Measurements from ENCODE around the gene TENM3.
A peak's percentile ranks its signal among the peaks of the same experiment; 100 is the strongest.

The TENM3 gene

GRCh38 chr4:182415116-182415515 is 171.9 kb downstream of the TENM3 start:
- no peak for DNase-seq

GRCh38 chr4:182416067-182416466 is 172.9 kb downstream of the TENM3 start:
- DNase-seq, result no peak

GRCh38 chr4:182418054-182418734 is 175.0 kb downstream of the TENM3 start:
- no peak for DNase-seq

GRCh38 chr4:182420189-182420588 is 177.0 kb downstream of the TENM3 start:
- no peak for DNase-seq

GRCh38 chr4:182421753-182422152 is 178.6 kb downstream of the TENM3 start:
- no peak for DNase-seq

DNA sequence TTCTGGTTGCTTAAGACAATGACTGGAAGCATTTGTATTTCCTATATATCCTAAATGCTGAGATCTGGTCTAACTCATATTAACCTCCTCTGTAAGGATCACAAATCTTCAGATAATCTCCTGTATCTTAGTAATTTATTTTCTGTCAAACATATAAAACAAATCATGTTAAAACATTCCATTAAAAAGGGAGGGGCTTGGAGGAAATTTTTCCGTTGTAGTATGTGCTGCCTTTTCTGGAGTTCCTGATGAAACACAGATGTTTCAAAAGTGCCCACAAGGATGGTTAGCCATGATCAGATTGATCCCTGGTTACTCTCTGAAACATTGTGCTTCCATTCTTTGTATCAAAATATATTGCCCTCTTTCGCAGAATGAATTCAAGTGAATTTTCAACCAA is 182.1 kb downstream of the TENM3 start:
- DNase-seq, result no peak

DNA sequence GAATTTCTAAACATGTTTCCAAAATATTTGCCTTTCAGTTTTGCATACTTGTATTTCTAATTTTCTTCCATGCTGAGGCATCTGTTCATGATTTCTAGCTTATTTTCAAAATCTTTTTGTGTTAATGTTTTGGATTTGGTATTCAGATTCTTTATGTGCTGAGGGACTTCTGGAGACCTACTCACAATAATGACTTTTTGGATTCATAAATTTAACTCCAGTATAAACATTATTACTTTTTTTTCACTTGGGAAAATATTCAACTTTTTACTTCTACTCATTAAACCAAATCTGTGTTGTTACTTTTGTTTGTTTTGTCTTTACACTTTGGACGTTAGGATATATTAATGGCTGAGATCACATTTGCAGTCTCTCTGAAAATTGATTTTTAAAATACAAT is 183.7 kb downstream of the TENM3 start:
- no peak for DNase-seq

- no peak for DNase-seq
Observed at GRCh38 chr4:182427554-182427953, 184.4 kb downstream of the TENM3 start.

DNA sequence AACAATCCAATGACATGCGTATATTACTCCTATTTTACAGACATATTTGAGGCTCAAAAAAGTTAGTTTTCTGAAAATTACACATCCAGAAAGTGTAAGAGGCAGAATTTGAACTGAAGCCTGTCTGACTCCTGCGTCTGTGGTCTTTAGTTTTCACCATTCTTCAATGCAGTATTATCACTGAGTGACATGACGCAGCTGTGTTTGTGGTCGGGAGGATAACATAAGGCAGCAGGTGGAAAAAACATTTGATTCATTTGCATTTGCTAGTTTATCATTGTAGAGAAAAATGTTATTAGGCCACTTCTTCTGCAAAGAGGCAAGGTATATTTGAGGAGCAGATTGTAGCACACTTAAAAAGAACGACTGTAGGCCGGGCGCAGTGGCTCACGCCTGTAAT is 186.7 kb downstream of the TENM3 start:
- DNase-seq, result no peak

DNA sequence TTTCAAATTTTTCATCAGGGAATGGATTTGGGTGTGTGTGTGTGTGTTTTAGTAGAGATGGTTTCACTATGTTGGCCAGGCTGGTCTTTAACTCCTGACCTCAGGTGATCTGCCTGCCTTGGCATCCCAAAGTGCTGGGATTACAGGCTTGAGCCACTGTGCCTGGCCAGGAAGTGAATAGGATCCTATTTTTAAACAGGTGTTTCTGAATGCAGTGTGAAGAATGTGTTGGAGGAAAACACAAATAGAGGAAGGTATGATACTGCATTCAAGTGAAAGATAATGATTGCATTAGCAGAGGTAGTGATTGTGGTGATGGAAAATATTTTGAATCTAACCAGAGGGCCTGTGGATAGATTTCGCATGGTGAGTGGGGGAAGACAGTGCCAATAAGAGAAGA is 189.6 kb downstream of the TENM3 start:
- no peak for DNase-seq

DNA sequence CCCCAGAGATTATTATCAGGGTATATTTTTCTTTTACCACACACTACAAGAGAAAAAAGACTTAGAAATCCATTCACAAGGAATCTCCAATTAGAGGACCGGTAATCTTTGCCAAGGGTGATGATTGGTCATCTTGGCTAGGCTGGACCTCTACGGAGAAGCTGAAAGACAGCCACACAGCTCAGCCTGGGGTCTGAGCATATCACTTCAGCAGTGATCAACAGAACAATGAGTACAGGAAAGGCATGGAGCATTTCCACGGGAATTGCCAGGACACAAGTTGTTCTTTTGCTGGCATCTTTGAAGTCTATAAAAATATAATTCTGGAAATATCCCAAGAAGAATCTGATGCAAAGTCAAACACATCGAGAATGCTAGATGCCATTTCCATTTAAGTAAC is 191.5 kb downstream of the TENM3 start:
- no peak for DNase-seq

DNA sequence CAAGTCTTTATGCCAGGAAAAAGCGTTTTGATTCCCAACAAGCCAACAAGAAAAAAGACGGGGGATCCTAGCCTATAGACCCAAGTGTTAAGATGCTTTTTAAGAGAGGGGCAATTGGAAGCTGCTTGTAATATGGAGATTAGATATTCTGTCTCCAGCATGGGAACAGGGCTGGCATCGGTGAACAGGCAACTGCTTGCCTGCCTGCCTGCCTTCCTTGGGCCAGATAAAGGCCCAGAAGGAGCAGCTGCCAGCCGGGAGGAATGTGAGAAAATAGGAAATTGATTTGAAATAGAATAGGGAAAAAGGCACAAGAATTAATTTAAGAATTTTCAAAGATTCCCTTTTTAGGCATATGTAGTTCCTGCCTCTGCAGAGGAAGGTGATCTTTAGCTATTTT is 192.2 kb downstream of the TENM3 start:
- no peak for DNase-seq

DNA sequence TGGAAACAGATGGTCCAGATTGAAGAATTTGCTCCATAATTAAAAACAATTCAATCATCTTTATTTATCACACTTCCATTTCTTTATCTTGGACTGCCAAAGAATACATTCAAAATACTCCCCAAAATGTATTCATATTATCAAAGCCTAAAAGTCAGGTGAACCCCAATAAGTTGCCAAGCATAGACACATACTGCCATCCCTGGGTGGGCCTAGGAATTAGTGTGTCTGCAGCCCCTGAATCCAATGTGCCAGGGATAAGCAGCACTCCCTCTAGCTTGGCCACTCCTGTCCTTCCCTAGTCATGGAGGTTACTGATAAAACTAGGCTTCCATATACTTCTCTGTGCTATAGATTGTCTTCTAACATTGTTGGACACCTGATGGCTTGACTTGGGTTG is 199.9 kb downstream of the TENM3 start:
- no peak for DNase-seq

DNA sequence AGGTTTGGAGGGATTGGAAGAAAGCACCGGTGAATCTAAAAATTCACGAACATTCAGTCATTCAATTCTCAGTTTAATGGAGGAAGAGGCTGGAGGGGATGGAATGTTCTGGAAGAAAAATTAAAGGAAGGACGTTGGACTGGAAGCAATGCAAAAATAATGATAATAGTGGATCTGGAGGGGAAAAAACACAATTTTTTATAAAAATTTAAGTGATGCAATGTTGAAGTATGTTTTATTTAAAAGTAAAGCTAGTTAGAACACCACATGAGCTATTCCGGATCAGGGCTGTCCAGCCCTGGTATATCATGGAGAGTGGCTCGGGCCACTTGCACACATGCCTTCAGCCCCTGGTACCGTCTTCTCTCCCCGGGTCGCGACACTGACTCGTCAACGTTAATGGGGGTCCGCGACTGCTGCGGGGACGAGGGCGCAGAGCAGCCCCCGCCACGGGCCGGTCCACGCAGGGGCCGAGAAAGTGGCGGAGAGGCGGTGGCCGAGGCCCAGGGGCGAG is 204.6 kb downstream of the TENM3 start:
- DNase-seq, result no peak

GRCh38 chr4:182448281-182449151 is 205.3 kb downstream of the TENM3 start:
- peak; percentile 1 to 23 (median 9) for DNase-seq

DNA sequence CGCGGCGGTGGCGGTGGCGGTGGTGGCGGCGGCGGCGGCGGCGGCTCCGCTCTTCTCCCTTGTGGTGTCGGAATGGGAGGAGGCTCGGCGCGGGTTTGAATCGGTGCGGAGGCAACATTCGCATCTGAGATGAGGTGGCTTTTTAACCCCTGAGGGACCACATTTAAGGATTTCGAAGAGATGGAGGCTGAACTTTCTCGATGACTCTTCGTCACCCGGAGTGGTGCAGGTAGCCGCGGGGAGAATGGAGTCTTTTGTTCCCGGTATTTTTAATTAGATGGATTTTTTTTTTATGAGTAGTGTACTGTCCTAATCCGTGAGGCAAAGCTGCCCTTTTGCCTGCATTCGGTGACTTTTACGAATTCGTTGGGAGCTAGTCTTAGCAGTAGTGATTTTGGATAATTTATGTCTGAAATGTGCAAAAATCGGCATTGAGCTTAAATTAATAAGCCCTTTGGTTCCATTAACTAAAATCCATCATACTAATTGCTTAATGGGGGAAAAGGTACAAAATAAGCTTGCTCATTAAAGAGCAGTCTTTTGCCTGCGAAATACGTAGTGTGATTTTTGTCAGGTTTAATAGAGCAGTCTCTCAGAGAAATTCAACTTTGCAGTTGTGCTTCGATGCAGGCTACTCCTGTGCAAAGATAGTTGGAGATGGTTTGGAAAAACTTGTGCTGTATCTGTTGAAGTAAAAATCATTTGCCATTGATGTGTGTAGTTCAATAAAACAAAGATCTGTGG is 206.2 kb downstream of the TENM3 start:
- no peak for DNase-seq

- no peak for DNase-seq
Observed at GRCh38 chr4:182449930-182450439, 206.8 kb downstream of the TENM3 start.

DNA sequence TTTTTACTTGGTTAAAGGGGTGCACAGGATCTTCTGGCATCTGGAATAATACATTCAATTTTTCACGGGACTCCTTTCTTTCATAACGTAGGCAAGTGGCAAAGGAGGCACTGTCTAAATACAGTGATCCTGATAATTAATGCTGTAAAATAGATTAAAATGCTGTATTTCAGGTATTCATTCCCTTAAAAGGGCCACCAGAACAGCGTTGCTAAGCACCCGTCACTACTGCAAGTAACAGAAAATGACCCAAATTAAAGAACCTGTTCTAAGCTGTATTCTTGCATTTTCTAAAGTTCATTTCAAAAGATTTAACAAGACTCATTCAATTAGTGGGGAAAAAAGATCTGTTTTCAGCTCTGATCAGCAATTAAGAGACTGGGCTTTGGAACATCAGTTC is 208.2 kb downstream of the TENM3 start:
- no peak for DNase-seq

DNA sequence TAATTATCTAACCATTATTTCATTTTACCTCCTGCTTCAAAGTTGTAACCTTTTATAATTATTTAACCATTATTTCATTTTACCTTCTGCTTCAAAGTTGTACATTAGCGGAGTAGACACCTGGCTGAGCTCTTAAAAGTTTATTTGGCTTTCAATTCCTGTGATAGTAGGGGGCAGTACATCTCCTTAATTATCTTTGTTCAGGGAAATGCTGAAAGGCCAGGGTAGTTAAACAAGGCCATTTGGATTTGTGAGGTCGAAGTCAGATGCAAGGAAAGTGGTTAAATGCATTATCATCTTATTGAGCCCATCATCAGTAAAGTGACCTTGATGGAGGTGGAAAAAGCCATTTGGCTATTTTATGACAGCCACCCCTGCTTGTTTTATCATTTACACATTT is 210.6 kb downstream of the TENM3 start:
- no peak for DNase-seq

GRCh38 chr4:182454440-182455013 is 211.3 kb downstream of the TENM3 start:
- no peak for DNase-seq

- DNase-seq, result no peak
Observed at GRCh38 chr4:182465114-182465513, 221.9 kb downstream of the TENM3 start.

DNA sequence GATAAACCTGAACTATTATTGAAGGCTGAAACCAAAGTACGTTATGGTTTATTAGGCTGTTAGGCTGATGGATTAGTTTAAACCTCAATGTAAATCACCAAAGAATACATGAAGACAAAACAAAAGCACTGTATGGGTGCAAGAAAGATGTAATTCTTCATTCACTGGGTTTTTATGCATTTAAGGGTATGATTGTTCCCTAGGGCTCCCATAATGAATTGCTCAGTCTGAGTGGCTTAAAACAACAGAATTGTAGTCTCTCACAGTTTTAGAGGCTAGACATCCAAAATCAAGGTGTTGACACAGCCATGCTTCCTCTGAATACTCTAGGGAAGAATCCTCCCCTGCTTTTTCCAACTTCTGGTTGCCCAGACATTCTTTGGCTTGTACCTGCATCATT is 222.8 kb downstream of the TENM3 start:
- DNase-seq, result no peak

DNA sequence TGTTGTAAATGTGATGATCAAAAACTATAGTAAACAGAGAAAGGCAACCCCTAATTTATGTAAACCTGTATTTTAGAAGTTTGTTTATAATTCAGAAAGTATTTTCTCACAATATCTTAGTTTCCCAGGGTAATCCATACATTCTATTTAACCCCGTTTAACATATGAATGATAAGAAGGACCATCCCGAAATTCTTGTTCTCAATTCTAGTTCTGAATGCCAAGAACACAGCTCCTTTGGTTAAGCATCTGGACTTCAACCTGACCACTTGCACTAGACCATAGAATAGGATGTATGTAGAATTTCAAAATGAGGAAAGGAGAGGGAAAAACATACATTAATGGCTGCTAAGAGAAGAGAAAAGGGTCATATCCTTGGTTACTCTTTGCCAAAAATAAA is 227.0 kb downstream of the TENM3 start:
- no peak for DNase-seq
